ENCODE data around the gene RASGEF1B.

DNA sequence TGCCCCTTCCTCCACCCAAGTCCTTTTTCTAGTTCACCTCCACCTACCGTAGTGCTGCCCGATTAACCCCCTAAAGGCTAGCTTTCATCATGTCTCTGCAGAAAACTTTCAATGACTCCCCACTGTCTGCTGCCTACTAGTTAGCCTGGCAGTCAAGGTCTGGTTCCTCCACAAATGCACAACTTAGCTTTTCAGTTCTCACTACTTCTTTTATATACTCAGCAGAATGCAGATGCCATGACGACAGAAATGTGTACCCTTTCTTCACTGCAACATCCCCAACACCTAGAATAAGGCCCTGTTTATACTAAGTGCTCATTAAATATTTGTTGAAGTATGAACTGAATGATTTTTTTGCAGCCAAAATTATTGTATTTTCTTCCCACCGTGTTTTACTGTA, 30.9 kb upstream of the RASGEF1B start:
- no peak for TF ChIP-seq POLR2A (IDR thresholded peaks at IDR 0.05)
- TF ChIP-seq, protein P1, sequence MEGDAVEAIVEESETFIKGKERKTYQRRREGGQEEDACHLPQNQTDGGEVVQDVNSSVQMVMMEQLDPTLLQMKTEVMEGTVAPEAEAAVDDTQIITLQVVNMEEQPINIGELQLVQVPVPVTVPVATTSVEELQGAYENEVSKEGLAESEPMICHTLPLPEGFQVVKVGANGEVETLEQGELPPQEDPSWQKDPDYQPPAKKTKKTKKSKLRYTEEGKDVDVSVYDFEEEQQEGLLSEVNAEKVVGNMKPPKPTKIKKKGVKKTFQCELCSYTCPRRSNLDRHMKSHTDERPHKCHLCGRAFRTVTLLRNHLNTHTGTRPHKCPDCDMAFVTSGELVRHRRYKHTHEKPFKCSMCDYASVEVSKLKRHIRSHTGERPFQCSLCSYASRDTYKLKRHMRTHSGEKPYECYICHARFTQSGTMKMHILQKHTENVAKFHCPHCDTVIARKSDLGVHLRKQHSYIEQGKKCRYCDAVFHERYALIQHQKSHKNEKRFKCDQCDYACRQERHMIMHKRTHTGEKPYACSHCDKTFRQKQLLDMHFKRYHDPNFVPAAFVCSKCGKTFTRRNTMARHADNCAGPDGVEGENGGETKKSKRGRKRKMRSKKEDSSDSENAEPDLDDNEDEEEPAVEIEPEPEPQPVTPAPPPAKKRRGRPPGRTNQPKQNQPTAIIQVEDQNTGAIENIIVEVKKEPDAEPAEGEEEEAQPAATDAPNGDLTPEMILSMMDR (IDR thresholded peaks at IDR 0.05): no peak

All from uterus (tissue), 2 donors.